K562 (cell line): ENCODE results near the gene SLC35F4. TPM values are rescaled to one million over a fixed set of nuclear protein-coding genes. Genes with fewer than 3 reads are reported as not detected.

Source experiments
- ATAC-seq: fragments of 200-7000 bp; cut with Tn5 transposase; 3 replicates; pipeline ENCODE4 v1.9.1; 2020; ENCODE audit warnings: moderate library complexity
- BruUV-seq: library from RNA; stranded (reverse); fragments of 400-500 nt; replicated peaks from 2 replicates; lab custom pipeline; 2021; lab: Mats Ljungman, UMichigan
- CTCF ChIA-PET: fragments of 300-600 bp; formaldehyde crosslinking; extraction: SDS; loops from one replicate; lab custom pipeline; 2021; ENCODE audit warnings: low intra/inter-chr PET ratio; lab: Yijun Ruan, JAX
- POLR2A ChIA-PET: fragments of 300-600, 350-650 bp; sonication (Branson Sonifier 250); formaldehyde crosslinking; extraction: SDS; loops from one replicate; lab custom pipeline; 2021; ENCODE audit warnings: antibody characterized with exemption, inconsistent platforms; lab: Yijun Ruan, JAX
- DNase-seq, 4 experiments: peaks; one replicate each; pipeline versions ENCODE4 v3.0.0 to v3.0.0-alpha.2; 2011 to 2018; ENCODE audit warnings: low spot score in 3 of 4, mixed read lengths in 3 of 4; ENCODE audit errors: extremely low read depth in 1 of 4
- FAIRE-seq: peaks from 2 replicates; lab custom pipeline; 2011; peaks lifted over from hg19 to GRCh38; lab: Jason Lieb, UNC
- H2AFZ ChIP-seq: 2 replicates; pipeline ENCODE4 v1.6.0; 2011; ENCODE audit warnings: low read depth, low read length, control low read depth, inconsistent platforms
- H3K27ac ChIP-seq: fragments of 200-600 bp; 3 replicates; pipeline ENCODE4 v1.8.0; 2011; ENCODE audit warnings: low read depth, mild to moderate bottlenecking, control low read depth, inconsistent platforms, low read length, moderate library complexity, mixed read lengths; ENCODE audit errors: extremely low read depth
- H3K27me3 ChIP-seq, 2 experiments: fragments of 300-600 bp in 1 of 2; 2 replicates in 1 of 2; 3 replicates in 1 of 2; pipeline versions ENCODE4 v1.6.0 to v1.8.0; 2011; ENCODE audit warnings: inconsistent platforms in 2 of 2, low read length in 2 of 2, mild to moderate bottlenecking in 1 of 2, mixed read lengths in 1 of 2, moderate library complexity in 1 of 2; ENCODE audit not compliant: control insufficient read depth in 2 of 2, insufficient read depth in 2 of 2
- H3K36me3 ChIP-seq: fragments of 300-600 bp; 3 replicates; pipeline ENCODE4 v1.8.0; 2011; ENCODE audit warnings: mild to moderate bottlenecking, low read length, inconsistent platforms; ENCODE audit not compliant: control insufficient read depth, insufficient read depth
- H3K4me1 ChIP-seq, 2 experiments: fragments of 200-600 bp in 1 of 2; replicated peaks in 1 of 2; 2 replicates in 1 of 2; 3 replicates in 1 of 2; pipeline versions ENCODE4 v1.5.1 to v1.8.0; 2011; ENCODE audit warnings: inconsistent platforms in 2 of 2, low read length in 2 of 2, mild to moderate bottlenecking in 1 of 2, mixed read lengths in 1 of 2, moderate library complexity in 1 of 2; ENCODE audit not compliant: control insufficient read depth in 2 of 2, insufficient read depth in 2 of 2
- H3K4me2 ChIP-seq: 2 replicates; pipeline ENCODE4 v1.6.1; 2011; ENCODE audit warnings: low read length, control low read depth, inconsistent platforms, mixed read lengths; ENCODE audit not compliant: insufficient read depth
- H3K4me3 ChIP-seq: fragments of 200-600 bp; sonication (generic), shearing (Covaris generic); 2 replicates; pipeline ENCODE4 v1.5.1; 2016; ENCODE audit warnings: control low read depth, inconsistent platforms
- H3K79me2 ChIP-seq: fragments of 200-600 bp; 3 replicates; pipeline ENCODE4 v1.8.0; 2011; ENCODE audit warnings: low read length, inconsistent platforms; ENCODE audit not compliant: control insufficient read depth, insufficient read depth
- H3K9ac ChIP-seq, 2 experiments: 2 replicates each; pipeline versions ENCODE4 v1.6.0 to v1.6.1; 2011; ENCODE audit warnings: low read depth in 2 of 2, low read length in 2 of 2, control low read depth in 1 of 2, inconsistent platforms in 1 of 2, mild to moderate bottlenecking in 1 of 2, mixed read lengths in 1 of 2; ENCODE audit not compliant: insufficient read depth in 1 of 2
- H3K9me1 ChIP-seq: one replicate; pipeline ENCODE4 v1.6.0; 2011; ENCODE audit warnings: inconsistent platforms, mild to moderate bottlenecking, low read length, moderate library complexity; ENCODE audit not compliant: control insufficient read depth, insufficient read depth
- H3K9me3 ChIP-seq: replicated peaks from 2 replicates; pipeline ENCODE4 v1.5.1; 2011; ENCODE audit warnings: low read depth, low read length, inconsistent platforms; ENCODE audit not compliant: control insufficient read depth, insufficient read depth
- H4K20me1 ChIP-seq: replicated peaks from 2 replicates; pipeline ENCODE4 v1.6.1; 2011; ENCODE audit warnings: low read length, inconsistent platforms, mixed read lengths; ENCODE audit not compliant: control insufficient read depth, insufficient read depth
- BDP1 ChIP-seq: IDR thresholded peaks from 3 replicates; pipeline ENCODE4 v1.6.1; 2011; ENCODE audit not compliant: insufficient read length, insufficient read depth
- CHD1 ChIP-seq: fragments of 200-600 bp; sonication (generic); IDR thresholded peaks from one replicate; pipeline ENCODE4 v1.6.1; 2012; ENCODE audit warnings: mild to moderate bottlenecking, moderate library complexity, low read length, inconsistent platforms
- DNMT1 ChIP-seq: fragments of 450-650 bp; IDR thresholded peaks from 2 replicates; pipeline ENCODE4 v1.6.1; 2016; ENCODE audit warnings: antibody characterized with exemption, mild to moderate bottlenecking
- E2F5 ChIP-seq: sonication (generic); formaldehyde crosslinking; IDR thresholded peaks from 2 replicates; pipeline ENCODE4 v1.8.0; 2022; ENCODE audit warnings: mild to moderate bottlenecking, missing genetic modification reagents
- FOSL1 ChIP-seq: fragments of 200-800 bp; sonication (Bioruptor generic); conservative IDR thresholded peaks from 2 replicates; pipeline ENCODE4 v1.6.1; 2016; ENCODE audit warnings: missing genetic modification characterization, missing compliant biosample characterization
- GABPB2 ChIP-seq: fragments of 250-450 bp; sonication (Bioruptor Pico); conservative IDR thresholded peaks from 2 replicates; pipeline ENCODE4 v1.5.1; 2021; ENCODE audit warnings: mild to moderate bottlenecking
- MED1 ChIP-seq: sonication (generic); formaldehyde crosslinking; IDR thresholded peaks from 2 replicates; pipeline ENCODE4 v1.8.1; 2023; ENCODE audit warnings: missing genetic modification reagents, borderline replicate concordance
- MEIS2 ChIP-seq: fragments of 450-650 bp; IDR thresholded peaks from 2 replicates; pipeline ENCODE4 v1.6.1; 2014; ENCODE audit warnings: mild to moderate bottlenecking; ENCODE audit not compliant: partially characterized antibody
- NR3C1 ChIP-seq: sonication (generic); formaldehyde crosslinking; IDR thresholded peaks from 2 replicates; pipeline ENCODE4 v1.8.1; 2022; ENCODE audit warnings: missing genetic modification reagents
- POLR3A ChIP-seq: IDR thresholded peaks from 2 replicates; pipeline ENCODE4 v1.6.1; 2011; ENCODE audit warnings: borderline replicate concordance, mild to moderate bottlenecking, moderate library complexity; ENCODE audit not compliant: insufficient read length, insufficient read depth; ENCODE audit errors: extremely low read depth
- TSC22D4 ChIP-seq: fragments of 450-650 bp; IDR thresholded peaks from 2 replicates; pipeline ENCODE4 v1.6.1; 2016; ENCODE audit warnings: missing genetic modification characterization, missing biosample characterization, control low read depth
- ZFP1 ChIP-seq: fragments of 450-650 bp; formaldehyde crosslinking; IDR thresholded peaks from 2 replicates; pipeline ENCODE4 v1.4.0; 2020; ENCODE audit warnings: mild to moderate bottlenecking, mixed read lengths
- ZNF764 ChIP-seq: fragments of 250-450 bp; sonication (Bioruptor Pico); IDR thresholded peaks from 2 replicates; pipeline ENCODE4 v1.4.0; 2020; ENCODE audit warnings: low read depth, mild to moderate bottlenecking, moderate library complexity
- WGBS: fragments of 100-300 bp; shearing (Covaris generic); methylation state at CpG from one replicate; pipeline ENCODE4 v1.1.6; 2016; ENCODE audit warnings: low coverage, mixed read lengths; ENCODE audit not compliant: insufficient coverage; ENCODE audit errors: missing lambda C conversion rate; 5-methylcytosine and 5-hydroxymethylcytosine counted together
- in situ Hi-C: fragments of 300-500 bp; cut with MboI; formaldehyde crosslinking; loops from 4 replicates; pipeline ENCODE4 v1.15.0; 2018; ENCODE audit warnings: inconsistent platforms, mixed read lengths
- intact Hi-C: fragments of 100-400 bp; cut with micrococcal nuclease; formaldehyde crosslinking; loops from 2 replicates; pipeline ENCODE4 v1.14.2; 2022
- polyA plus RNA-seq, 8 experiments: library from polyadenylated mRNA; depleted of rRNA in 4 of 8; stranded (reverse) in 5 of 8; unstranded in 3 of 8; fragments of >200 nt; fragmentation: Nextera tagmentation in 2 of 8; fragmentation: Illumina TruSeq in 1 of 8; extraction: Ambion mirVana in 2 of 8; extraction: Trizol in 1 of 8; gene quantifications; 2 replicates each; pipeline versions ENCODE4 v1.2.1 to v1.2.3, GENCODE V29; 2011 to 2014; ENCODE audit warnings: inconsistent platforms in 1 of 8, missing spikeins in 1 of 8
- total RNA-seq, 7 experiments: library from RNA; depleted of rRNA in 6 of 7; stranded (reverse); fragments of >200 nt in 6 of 7; fragmentation: Illumina TruSeq in 2 of 7; extraction: Trizol in 2 of 7; gene quantifications; 2 replicates each; pipeline versions ENCODE4 v1.2.1 to v1.2.3, GENCODE V29; 2011 to 2021; ENCODE audit warnings: low replicate concordance in 1 of 7
- TF ChIP-seq, protein P1 (sequence below): sonication (generic); formaldehyde crosslinking; IDR thresholded peaks from 2 replicates; pipeline ENCODE4 v1.8.1; 2022; ENCODE audit warnings: missing genetic modification reagents
- TF ChIP-seq, protein P2 (sequence below), 2 experiments: fragments of 450-650 bp; IDR thresholded peaks; 2 replicates each; pipeline ENCODE4 v1.6.1; 2018; ENCODE audit warnings: mild to moderate bottlenecking in 2 of 2, low read depth in 1 of 2; ENCODE audit not compliant: partially characterized antibody in 2 of 2

SLC35F4 gene
- total and polyA plus RNA-seq, 9 of the 15 experiments (the other 6 are each of a cell fraction or from before 2014, with no cell fraction given) = 0.01 TPM; not detected in 8

GRCh38 chr14:57610631-57611030 lies 255.3 kb downstream of the SLC35F4 start:
- Histone ChIP-seq H3K27me3 (no peaks in the 10 kb centered on the region), H4K20me1 (no peaks in the 10 kb centered on the region), H3K79me2 (no peaks in the 10 kb centered on the region), H3K36me3 (no peaks in the 10 kb centered on the region), H3K27ac (no peak overlapping the region), H2AFZ (no peak overlapping the region), H3K9me1 (no peaks in the 10 kb centered on the region), H3K4me3 (no peak overlapping the region), H3K4me2 (no peak overlapping the region), H3K9me3 (no peaks in the 10 kb centered on the region), H3K4me1 (no peaks in the 10 kb centered on the region), H3K9ac (no peak overlapping the region)
- no peak for ATAC-seq
- in situ Hi-C loops = no loop called here
- FAIRE-seq = no peak
- ChIA-PET POLR2A (no interaction called here), CTCF (no interaction called here)
- no peak for DNase-seq
- 0% methylated on average over 2 of the region's 2 CpGs for WGBS
- intact Hi-C loops = no loop called here
- BruUV-seq = no TSS peak
- TF ChIP-seq ZFP1 (CRISPR knock-in tag) (no peak), BDP1 (no peak), GABPB2 (no peak), NR3C1 (no peak), TSC22D4 (tag) (no peak), ZNF764 (CRISPR knock-in tag) (no peak), MEIS2 (no peak), MED1 (no peak), POLR3A (no peak), E2F5 (no peak), DNMT1 (no peak), FOSL1 (tag) (no peak), CHD1 (no peak)
- TF ChIP-seq, protein P1, sequence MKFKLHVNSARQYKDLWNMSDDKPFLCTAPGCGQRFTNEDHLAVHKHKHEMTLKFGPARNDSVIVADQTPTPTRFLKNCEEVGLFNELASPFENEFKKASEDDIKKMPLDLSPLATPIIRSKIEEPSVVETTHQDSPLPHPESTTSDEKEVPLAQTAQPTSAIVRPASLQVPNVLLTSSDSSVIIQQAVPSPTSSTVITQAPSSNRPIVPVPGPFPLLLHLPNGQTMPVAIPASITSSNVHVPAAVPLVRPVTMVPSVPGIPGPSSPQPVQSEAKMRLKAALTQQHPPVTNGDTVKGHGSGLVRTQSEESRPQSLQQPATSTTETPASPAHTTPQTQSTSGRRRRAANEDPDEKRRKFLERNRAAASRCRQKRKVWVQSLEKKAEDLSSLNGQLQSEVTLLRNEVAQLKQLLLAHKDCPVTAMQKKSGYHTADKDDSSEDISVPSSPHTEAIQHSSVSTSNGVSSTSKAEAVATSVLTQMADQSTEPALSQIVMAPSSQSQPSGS (CRISPR knock-in tag) = no peak
- TF ChIP-seq, protein P2, sequence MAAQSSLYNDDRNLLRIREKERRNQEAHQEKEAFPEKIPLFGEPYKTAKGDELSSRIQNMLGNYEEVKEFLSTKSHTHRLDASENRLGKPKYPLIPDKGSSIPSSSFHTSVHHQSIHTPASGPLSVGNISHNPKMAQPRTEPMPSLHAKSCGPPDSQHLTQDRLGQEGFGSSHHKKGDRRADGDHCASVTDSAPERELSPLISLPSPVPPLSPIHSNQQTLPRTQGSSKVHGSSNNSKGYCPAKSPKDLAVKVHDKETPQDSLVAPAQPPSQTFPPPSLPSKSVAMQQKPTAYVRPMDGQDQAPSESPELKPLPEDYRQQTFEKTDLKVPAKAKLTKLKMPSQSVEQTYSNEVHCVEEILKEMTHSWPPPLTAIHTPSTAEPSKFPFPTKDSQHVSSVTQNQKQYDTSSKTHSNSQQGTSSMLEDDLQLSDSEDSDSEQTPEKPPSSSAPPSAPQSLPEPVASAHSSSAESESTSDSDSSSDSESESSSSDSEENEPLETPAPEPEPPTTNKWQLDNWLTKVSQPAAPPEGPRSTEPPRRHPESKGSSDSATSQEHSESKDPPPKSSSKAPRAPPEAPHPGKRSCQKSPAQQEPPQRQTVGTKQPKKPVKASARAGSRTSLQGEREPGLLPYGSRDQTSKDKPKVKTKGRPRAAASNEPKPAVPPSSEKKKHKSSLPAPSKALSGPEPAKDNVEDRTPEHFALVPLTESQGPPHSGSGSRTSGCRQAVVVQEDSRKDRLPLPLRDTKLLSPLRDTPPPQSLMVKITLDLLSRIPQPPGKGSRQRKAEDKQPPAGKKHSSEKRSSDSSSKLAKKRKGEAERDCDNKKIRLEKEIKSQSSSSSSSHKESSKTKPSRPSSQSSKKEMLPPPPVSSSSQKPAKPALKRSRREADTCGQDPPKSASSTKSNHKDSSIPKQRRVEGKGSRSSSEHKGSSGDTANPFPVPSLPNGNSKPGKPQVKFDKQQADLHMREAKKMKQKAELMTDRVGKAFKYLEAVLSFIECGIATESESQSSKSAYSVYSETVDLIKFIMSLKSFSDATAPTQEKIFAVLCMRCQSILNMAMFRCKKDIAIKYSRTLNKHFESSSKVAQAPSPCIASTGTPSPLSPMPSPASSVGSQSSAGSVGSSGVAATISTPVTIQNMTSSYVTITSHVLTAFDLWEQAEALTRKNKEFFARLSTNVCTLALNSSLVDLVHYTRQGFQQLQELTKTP (IDR thresholded peaks at IDR 0.05; ENCODE audit: low read depth in 1 of 2, partially characterized antibody in 2 of 2) = no peak
